HG03039 (cell line): Measurements from ENCODE around the gene DGLUCY.
"Not testable (repeated sequence)": the region's sequence is repeated elsewhere in the genome, so short reads cannot be mapped to it uniquely, and the experiment has no call there.

ENCODE experiments used
- ATAC-seq: cut with Tn5 transposase; IDR thresholded peaks from one replicate; pipeline ENCODE4 v1.9.1; 2021; ENCODE audit warnings: mild to moderate bottlenecking, moderate library complexity; ENCODE audit not compliant: unreplicated experiment

DGLUCY gene

GRCh38 chr14:91232052-91232451 lies 118.2 kb downstream of the DGLUCY start:
- ATAC-seq = no peak

GRCh38 chr14:91232603-91233002 lies 118.7 kb downstream of the DGLUCY start:
- no peak for ATAC-seq

- no peak for ATAC-seq
These were observed 120.3 kb downstream of the DGLUCY start for GRCh38 chr14:91233936-91234790.

GRCh38 chr14:91234791-91235114 lies 120.9 kb downstream of the DGLUCY start:
- ATAC-seq = no peak

GRCh38 chr14:91235841-91236240 lies 122.0 kb downstream of the DGLUCY start:
- ATAC-seq = no peak

GRCh38 chr14:91237219-91237618 lies 123.3 kb downstream of the DGLUCY start:
- ATAC-seq = no peak

GRCh38 chr14:91238085-91238484 lies 124.2 kb downstream of the DGLUCY start:
- ATAC-seq = no peak

- ATAC-seq = no peak
These were observed 124.8 kb downstream of the DGLUCY start for GRCh38 chr14:91238661-91239060.

GRCh38 chr14:91241863-91242262 lies 128.0 kb downstream of the DGLUCY start:
- ATAC-seq = no peak

GRCh38 chr14:91242635-91243034 lies 128.8 kb downstream of the DGLUCY start:
- no peak for ATAC-seq

GRCh38 chr14:91243074-91243471 lies 129.2 kb downstream of the DGLUCY start:
- no peak for ATAC-seq

- ATAC-seq = no peak
These were observed 130.6 kb downstream of the DGLUCY start, which contains the start of gene GPR68 for GRCh38 chr14:91244501-91244901. TSS of gene GPR68 (minus strand) at chr14:91244704. CDS start at chr14:91235050, 9,654 bp downstream.

GRCh38 chr14:91245029-91245428 lies 131.2 kb downstream of the DGLUCY start:
- no peak for ATAC-seq

- ATAC-seq = not testable (repeated sequence)
These were observed 131.7 kb downstream of the DGLUCY start for GRCh38 chr14:91245616-91246015.

GRCh38 chr14:91246051-91246852 lies 132.4 kb downstream of the DGLUCY start:
- no peak for ATAC-seq

- peak; percentile 75 for ATAC-seq
These were observed 136.2 kb downstream of the DGLUCY start for GRCh38 chr14:91249841-91250616.

- ATAC-seq = no peak
These were observed 137.0 kb downstream of the DGLUCY start for GRCh38 chr14:91250912-91251311.

- no peak for ATAC-seq
These were observed 139.3 kb downstream of the DGLUCY start for GRCh38 chr14:91252871-91253794.

- no peak for ATAC-seq
These were observed 140.0 kb downstream of the DGLUCY start for GRCh38 chr14:91253795-91254323.

- ATAC-seq = no peak
These were observed 140.6 kb downstream of the DGLUCY start for GRCh38 chr14:91254461-91254860.
